ENCODE data around the gene MPEG1.

MPEG1 gene

DNA sequence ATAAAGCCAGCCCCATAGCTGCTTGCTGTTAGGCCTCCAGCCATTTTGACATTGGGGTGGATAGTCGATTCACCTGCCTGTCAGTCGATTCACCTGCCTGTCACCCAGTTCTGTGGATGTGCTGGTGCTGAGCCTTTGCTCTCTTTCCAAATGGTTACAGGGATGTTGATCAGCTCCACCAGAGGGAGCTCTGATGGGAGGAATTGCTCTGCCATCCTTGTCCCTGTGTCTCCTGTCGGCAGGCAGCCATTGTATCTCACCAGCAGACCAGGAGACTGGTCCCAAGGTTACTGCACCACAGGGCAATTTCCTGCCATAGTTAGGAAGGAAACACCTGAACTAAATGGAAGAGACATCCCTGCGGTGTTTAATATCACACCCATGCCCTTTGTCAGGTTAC is 6.1 kb downstream of the MPEG1 start:
- TF ChIP-seq GATA1 (IDR thresholded peaks at IDR 0.05; ENCODE audit: low read depth, low read length) = no peak
- no peak for TF ChIP-seq POLR2A (IDR thresholded peaks at IDR 0.05; ENCODE audit: low read length)
- peak in 1 of 2 experiments; percentile 13 for DNase-seq

DNA sequence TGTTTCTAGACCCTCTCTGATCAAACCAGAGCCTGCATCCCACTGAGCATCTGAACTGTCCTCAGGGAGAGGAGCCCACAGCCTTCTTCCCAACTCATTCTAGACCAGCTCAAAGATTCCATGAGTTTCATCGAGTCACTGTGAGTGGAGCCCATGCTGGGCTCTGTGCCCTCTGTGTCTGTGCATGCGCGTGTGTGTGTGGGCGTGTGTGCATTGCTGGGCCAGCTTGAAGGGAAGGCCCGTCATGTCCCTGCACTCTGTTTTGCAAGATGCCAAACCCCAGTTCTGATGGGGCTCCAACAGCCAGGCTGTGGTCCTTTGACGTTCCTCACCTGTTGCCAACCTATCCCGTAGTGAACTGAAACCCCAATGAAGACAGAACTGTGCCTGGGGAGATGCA is 7.1 kb downstream of the MPEG1 start:
- TF ChIP-seq POLR2A (IDR thresholded peaks at IDR 0.05; ENCODE audit: low read length) (no peak), GATA1 (IDR thresholded peaks at IDR 0.05; ENCODE audit: low read depth, low read length) (no peak)
- DNase-seq = no peak

DNA sequence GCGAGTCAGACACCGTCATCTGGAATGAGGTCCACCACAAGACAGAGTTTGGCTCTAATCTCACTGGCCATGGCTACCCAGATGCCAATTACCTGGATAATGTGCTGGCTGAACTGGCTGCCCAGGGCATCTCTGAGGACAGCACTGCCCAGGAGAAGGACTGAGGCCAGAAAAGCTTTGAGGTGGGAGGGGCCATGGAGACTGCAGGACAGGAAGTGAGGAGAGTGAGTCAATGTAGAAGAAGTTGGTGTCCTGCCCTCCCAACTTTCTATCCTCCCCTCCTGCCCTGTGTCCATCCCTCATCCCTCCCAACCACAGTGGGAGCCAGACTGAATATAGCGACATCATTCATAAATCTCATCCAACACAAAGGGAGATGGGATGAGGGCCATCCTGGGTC is 8.0 kb downstream of the MPEG1 start:
- no peak for DNase-seq
- no peak for TF ChIP-seq GATA1 (IDR thresholded peaks at IDR 0.05; ENCODE audit: low read depth, low read length)
- TF ChIP-seq POLR2A (IDR thresholded peaks at IDR 0.05; ENCODE audit: low read length) = no peak

DNA sequence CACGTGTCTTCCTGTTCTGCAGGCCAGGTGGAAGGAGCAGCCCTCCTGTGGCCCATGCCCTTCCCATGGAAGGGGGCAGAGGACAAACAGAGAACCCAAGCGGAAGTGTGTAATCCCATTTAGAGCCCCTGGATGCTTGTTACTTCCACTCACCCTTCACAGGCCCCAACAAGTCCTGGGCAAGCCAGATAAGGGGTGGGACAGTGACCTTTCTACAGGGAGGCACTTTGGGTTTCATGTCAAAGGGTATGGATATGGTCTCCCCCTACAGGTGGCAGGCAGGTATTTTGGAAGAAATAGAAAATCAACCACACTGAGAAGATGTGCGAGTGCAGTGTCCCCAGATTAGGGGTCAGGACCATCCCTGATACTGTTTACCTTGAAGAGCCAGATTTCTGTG is 11.4 kb downstream of the MPEG1 start:
- peak; percentile 3 to 6 for DNase-seq
- TF ChIP-seq POLR2A (IDR thresholded peaks at IDR 0.05; ENCODE audit: low read length) = no peak
- no peak for TF ChIP-seq GATA1 (IDR thresholded peaks at IDR 0.05; ENCODE audit: low read depth, low read length)

DNA sequence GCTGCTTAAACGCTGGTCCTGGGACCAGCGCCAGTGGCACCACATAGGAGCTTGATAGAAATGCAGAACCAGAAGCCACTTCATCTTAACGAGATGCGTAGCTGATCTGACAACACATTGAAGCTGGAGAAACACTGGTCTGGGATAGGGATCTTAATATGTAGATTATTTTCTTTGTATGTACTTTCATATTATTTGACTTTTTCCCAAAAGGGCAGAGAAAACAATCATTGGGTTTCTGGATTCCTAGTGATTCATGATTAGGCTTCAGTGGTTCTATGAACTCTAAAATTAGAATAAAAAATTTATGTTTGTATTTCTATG is 12.3 kb downstream of the MPEG1 start:
- no peak for DNase-seq
- TF ChIP-seq GATA1 (IDR thresholded peaks at IDR 0.05; ENCODE audit: low read depth, low read length) = no peak
- TF ChIP-seq POLR2A (IDR thresholded peaks at IDR 0.05; ENCODE audit: low read length) = no peak

DNA sequence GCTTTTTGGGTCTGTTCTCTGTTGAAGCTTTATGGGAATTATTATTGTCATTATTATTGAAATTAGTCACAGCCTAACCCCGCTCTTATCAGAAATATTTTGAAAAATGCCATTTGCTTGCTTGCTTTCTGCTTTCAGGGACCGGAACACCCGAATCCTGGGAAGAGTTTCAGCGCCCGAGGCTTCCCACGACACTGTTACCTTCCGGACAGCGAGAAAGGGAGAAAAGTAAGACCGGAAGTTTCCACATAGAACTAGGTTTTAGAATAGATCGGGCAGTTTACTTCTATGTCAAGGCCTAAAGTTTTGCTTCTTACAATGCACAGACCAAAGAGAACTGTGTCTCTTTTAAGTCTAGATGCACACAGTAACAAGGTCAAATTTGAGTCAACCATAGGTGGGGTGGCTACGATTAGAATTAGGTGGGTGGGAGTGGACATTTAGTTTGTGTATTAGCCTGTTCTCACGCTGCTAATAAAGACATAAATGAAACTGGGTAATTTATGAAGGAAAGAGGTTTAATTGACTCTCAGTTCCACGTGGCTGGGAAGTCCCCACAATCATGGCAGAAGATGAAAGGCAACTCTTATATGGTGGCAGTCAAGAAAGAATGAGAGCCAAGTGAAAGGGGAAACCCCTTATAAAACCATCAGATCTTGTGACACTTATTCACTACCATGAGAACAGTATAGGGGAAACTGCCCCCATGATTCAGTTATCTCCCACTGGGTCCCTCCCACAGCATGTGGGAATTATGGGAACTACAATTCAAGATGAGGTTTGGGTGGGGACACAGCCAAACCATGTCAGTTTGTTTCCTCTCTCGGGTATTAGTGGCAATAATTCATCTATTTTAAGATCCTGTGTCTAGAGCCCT is 12.9 kb downstream of the MPEG1 start:
- no peak for DNase-seq
- no peak for TF ChIP-seq GATA1 (IDR thresholded peaks at IDR 0.05; ENCODE audit: low read depth, low read length)
- no peak for TF ChIP-seq POLR2A (IDR thresholded peaks at IDR 0.05; ENCODE audit: low read length)

DNA sequence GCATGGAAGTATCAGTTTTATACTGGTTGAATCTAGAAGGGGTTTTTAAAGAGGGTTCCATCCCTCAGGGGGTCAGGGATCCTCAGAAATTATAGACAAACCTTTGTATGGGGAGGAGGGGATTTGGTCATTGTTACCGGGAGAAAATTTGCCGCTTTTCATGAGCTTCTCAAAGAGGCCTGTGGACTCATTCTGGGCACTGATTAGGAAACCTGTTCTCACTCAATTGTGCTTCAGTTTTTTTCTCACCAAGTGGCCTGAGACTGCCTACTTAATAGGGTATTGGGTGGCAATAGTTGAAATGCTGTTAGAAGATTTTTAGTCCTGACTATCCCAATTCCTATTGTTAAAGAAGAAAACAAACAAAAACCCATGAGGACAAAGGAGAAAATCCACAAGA is 14.0 kb downstream of the MPEG1 start:
- TF ChIP-seq POLR2A (IDR thresholded peaks at IDR 0.05; ENCODE audit: low read length) (no peak), GATA1 (IDR thresholded peaks at IDR 0.05; ENCODE audit: low read depth, low read length) (no peak)
- no peak for DNase-seq

DNA sequence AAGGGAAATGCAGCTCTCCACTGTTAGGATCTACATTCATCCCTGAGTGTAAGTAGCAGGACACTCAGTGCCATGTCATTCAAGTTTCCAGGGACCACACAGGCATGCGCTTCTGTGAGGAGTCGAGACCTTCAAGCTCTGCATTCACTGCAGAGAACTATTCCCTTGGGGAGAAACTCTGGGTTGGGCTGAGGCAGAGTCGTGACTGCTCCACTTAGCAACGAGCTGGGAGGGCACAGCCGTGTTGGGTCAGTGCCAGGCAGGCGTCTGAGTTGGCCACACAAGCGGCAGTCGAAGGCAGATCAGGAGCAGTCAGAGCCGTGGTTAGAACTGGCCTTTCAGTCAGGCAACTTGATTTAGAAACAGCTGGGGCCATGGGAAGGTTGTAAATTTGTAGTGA is 14.7 kb downstream of the MPEG1 start:
- TF ChIP-seq GATA1 (IDR thresholded peaks at IDR 0.05; ENCODE audit: low read depth, low read length) (no peak), POLR2A (IDR thresholded peaks at IDR 0.05; ENCODE audit: low read length) (no peak)
- no peak for DNase-seq

DNA sequence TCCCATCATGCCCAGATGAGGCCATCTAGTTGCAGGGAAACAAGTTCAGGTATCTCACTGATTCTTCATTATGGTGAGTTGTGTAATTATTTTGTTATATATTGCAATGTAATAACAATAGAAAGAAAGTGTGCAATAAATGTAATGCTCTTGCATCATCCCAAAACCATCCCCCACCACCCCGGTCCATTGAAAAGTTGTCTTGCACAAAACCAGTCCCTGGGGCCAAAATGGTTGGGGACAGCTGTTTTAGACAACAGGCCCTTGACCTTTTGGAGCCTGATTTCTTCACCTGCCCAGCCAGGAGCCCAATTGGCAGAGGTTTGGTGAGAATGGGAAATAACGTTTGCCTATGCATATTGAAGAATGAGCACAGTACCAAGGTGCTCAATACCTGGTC is 15.9 kb downstream of the MPEG1 start:
- DNase-seq = no peak
- no peak for TF ChIP-seq GATA1 (IDR thresholded peaks at IDR 0.05; ENCODE audit: low read depth, low read length)
- no peak for TF ChIP-seq POLR2A (IDR thresholded peaks at IDR 0.05; ENCODE audit: low read length)

DNA sequence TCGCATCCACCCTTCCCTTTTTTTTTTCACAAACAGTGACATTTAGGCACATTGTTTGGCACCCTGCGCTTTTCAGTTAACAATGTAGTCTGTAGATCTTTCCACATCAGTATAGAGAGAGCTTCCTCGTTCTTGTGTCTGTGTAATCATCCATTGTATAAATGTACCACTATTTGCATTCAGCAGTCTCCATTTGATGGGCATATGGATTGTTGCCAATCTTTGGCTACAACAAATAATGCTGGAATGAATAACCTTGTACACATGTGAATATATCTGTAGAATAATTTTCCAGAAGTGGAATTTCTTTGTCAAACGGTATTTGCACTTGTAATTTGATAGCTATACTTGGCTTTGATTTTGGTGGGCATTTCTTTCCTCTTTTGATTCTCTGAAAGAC is 17.1 kb downstream of the MPEG1 start:
- no peak for DNase-seq

DNA sequence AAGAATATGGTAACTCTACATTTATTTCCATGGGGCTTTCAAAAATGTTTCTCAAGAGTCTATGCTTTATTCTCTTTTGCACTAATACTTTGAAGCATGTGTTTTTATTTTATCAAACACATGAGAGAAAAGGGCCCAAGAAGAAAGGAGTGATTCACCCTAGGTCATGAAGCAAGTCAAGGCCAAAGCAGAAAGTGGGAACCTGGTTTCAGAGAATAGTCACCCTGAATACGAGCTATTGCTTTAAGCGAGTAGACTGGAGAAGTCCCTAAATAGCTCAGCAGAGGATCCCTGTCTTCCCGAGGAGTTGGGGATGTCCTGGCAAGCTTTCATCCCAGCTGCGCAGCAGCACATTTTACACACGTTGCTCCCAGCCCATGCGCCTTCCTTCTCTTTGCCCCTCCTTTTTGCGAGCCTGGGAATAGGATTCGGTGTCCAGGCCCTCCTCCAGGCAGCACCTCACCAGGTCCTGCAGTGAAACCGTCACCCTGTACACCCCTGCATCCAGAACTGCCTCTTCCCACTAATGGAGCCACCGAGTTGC is 19.1 kb downstream of the MPEG1 start:
- no peak for DNase-seq
- TF ChIP-seq GATA1 (IDR thresholded peaks at IDR 0.05; ENCODE audit: low read depth, low read length) (no peak), POLR2A (IDR thresholded peaks at IDR 0.05; ENCODE audit: low read length) (no peak)

More for the DNA sequence above, 17.1 kb downstream of the MPEG1 start:
- TF ChIP-seq POLR2A (IDR thresholded peaks at IDR 0.05; ENCODE audit: low read length) = no peak
- TF ChIP-seq GATA1 (IDR thresholded peaks at IDR 0.05; ENCODE audit: low read depth, low read length) = no peak

DNA sequence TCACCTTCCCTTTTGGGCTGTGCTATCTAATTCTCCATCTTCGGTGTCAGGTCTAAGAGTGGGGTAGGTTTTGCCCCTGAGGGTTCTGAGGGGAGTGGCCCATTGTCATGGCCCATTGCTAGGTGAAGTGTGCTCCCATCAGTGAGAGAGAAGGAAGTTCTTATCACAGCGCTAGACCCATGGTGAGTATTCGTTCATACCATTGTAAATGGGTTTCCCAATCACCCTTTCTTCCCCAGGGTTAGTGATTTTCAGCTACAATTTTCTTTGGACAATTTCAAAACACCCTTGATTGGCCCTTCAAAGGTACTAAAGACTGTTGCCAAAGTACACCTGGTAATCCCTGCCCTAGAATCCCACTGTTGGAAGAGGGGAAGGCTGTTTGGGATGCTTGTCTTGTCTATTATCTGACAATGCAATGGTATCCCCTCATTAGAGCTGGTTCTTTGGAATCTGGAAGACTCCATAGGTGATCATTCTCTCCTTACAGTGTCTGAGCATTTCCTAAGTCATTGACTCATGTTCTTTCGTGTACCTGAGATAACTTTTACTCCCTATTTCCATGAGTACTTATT is 20.2 kb downstream of the MPEG1 start:
- no peak for TF ChIP-seq POLR2A (IDR thresholded peaks at IDR 0.05; ENCODE audit: low read length)
- no peak for TF ChIP-seq GATA1 (IDR thresholded peaks at IDR 0.05; ENCODE audit: low read depth, low read length)
- no peak for DNase-seq

DNA sequence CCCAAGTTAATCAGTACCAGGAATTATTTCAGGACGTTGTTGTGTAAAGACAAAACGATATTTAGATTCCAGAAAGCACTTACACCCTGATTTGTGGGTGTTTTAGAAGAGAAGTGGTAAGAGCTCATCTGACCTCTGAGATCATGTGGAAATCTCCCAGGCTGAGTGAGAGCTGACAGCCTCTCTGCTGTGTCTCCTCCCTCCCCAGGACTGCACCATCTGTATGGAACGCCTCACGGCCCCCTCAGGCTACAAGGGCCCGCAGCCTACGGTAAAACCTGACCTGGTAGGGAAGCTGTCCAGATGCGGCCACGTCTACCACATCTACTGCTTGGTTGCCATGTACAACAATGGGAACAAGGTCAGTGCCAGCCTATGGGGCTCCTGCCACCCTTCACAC is 20.8 kb downstream of the MPEG1 start:
- no peak for DNase-seq
- TF ChIP-seq GATA1 (IDR thresholded peaks at IDR 0.05; ENCODE audit: low read depth, low read length) (no peak), POLR2A (IDR thresholded peaks at IDR 0.05; ENCODE audit: low read length) (no peak)

DNA sequence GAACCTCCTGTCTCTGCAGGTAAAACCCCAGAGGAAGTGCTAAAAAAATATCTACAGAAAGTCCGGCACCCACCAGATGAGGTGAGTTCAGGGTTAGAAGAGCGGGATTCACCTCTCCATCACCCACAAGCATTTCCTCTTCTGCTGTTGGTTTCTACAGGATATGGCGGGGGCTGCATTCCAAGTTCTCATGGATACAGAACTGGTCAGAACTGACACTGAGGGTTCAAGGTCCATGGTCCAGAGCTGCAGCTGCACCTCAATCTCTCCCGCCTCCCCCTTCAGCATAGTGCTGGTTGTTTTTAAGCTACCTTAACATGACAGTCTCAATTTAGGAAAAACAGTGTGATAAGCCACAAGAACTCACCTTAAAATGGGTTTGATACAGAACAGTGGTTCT is 21.6 kb downstream of the MPEG1 start:
- no peak for DNase-seq
- TF ChIP-seq GATA1 (IDR thresholded peaks at IDR 0.05; ENCODE audit: low read depth, low read length) (no peak), POLR2A (IDR thresholded peaks at IDR 0.05; ENCODE audit: low read length) (no peak)

DNA sequence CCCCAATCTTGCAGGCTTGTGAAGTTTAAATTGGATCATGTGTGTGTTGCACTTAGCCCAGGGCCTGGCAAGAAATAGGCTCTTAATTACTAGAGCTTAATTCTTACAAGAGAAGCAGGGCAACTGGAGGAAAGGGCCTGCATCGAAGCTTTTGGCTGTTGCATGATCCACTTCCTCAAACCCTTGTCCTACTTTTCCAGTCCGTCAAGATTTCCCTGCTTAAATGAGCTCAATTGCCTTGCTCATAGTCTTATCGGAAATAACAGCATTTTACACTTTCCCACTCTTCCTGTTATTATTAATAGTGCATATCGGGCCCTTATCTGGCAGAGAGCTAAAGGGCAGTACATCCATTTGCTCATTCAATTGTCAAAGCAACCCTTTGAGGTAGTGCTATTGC is 22.7 kb downstream of the MPEG1 start:
- no peak for TF ChIP-seq POLR2A (IDR thresholded peaks at IDR 0.05; ENCODE audit: low read length)
- DNase-seq = no peak
